PC-9 (cell line): Measurements from ENCODE around the gene SCCPDH. TPM values are rescaled to one million over a fixed set of nuclear protein-coding genes. Genes with fewer than 3 reads are reported as not detected.

ENCODE experiments used
- BruUV-seq: library from RNA; stranded (reverse); fragments of 400-500 nt; replicated peaks from 2 replicates; lab custom pipeline; 2021; lab: Mats Ljungman, UMichigan
- CTCF ChIA-PET: fragments of 300-600 bp; sonication (Branson Sonifier 250); formaldehyde crosslinking; loops from one replicate; lab custom pipeline; 2022; ENCODE audit warnings: antibody characterized with exemption; lab: Charles Lee
- POLR2A ChIA-PET: fragments of 300-600 bp; sonication (Branson Sonifier 250); formaldehyde crosslinking; loops from one replicate; lab custom pipeline; 2022; ENCODE audit warnings: antibody characterized with exemption; ENCODE audit not compliant: unreplicated experiment; lab: Charles Lee
- DNase-seq, 2 experiments: peaks; one replicate each; pipeline versions ENCODE4 v3.0.0 to v3.0.0-alpha.2; 2015 to 2022; ENCODE audit warnings: mixed read lengths in 1 of 2
- H2AFZ ChIP-seq: fragments of 200-600 bp; sonication (generic); 2 replicates; pipeline ENCODE4 v1.8.1; 2017; ENCODE audit warnings: antibody characterized with exemption
- H3F3A ChIP-seq: fragments of 200-600 bp; sonication (generic); 2 replicates; pipeline ENCODE4 v1.8.1; 2017; ENCODE audit warnings: antibody characterized with exemption, mild to moderate bottlenecking, low read depth; ENCODE audit not compliant: insufficient read depth
- H3K27ac ChIP-seq: fragments of 200-600 bp; sonication (generic); 2 replicates; pipeline ENCODE4 v1.6.1; 2016; ENCODE audit warnings: mixed run types
- H3K27me3 ChIP-seq: fragments of 200-600 bp; sonication (generic); 2 replicates; pipeline ENCODE4 v1.6.1; 2016; ENCODE audit warnings: low read depth, mixed run types; ENCODE audit not compliant: insufficient read depth
- H3K36me3 ChIP-seq: fragments of 200-600 bp; sonication (generic); 2 replicates; pipeline ENCODE4 v1.6.1; 2016; ENCODE audit warnings: low read depth, mixed run types
- H3K4me1 ChIP-seq: fragments of 200-600 bp; sonication (generic); replicated peaks from 2 replicates; pipeline ENCODE4 v1.6.1; 2016; ENCODE audit warnings: mixed run types; ENCODE audit not compliant: insufficient read depth
- H3K4me2 ChIP-seq: fragments of 200-600 bp; sonication (generic); 2 replicates; pipeline ENCODE4 v1.6.1; 2017; ENCODE audit warnings: mixed run types
- H3K4me3 ChIP-seq: fragments of 200-600 bp; sonication (generic); 2 replicates; pipeline ENCODE4 v1.6.1; 2016; ENCODE audit warnings: mixed run types
- H3K79me2 ChIP-seq: fragments of 200-600 bp; sonication (generic); 2 replicates; pipeline ENCODE4 v1.6.1; 2017; ENCODE audit warnings: low read depth, mixed run types
- H3K9me2 ChIP-seq: fragments of 200-600 bp; sonication (generic); 2 replicates; pipeline ENCODE4 v1.8.1; 2017; ENCODE audit warnings: mild to moderate bottlenecking; ENCODE audit not compliant: insufficient read depth
- H3K9me3 ChIP-seq: fragments of 200-600 bp; sonication (generic); 2 replicates; pipeline ENCODE4 v1.8.1; 2016; ENCODE audit warnings: low read depth; ENCODE audit not compliant: insufficient read depth
- H4K20me1 ChIP-seq: fragments of 200-600 bp; sonication (generic); 2 replicates; pipeline ENCODE4 v1.8.1; 2017; ENCODE audit not compliant: insufficient read depth
- CTCF ChIP-seq: fragments of 200-600 bp; sonication (generic); conservative IDR thresholded peaks from 2 replicates; pipeline ENCODE4 v1.6.1; 2017; ENCODE audit warnings: mixed run types, antibody characterized with exemption, mild to moderate bottlenecking, moderate library complexity
- EZH2 ChIP-seq: fragments of 200-600 bp; sonication (generic); IDR thresholded peaks from 2 replicates; pipeline ENCODE4 v1.8.0; 2017; ENCODE audit warnings: antibody characterized with exemption, low read depth
- intact Hi-C: fragments of 100-400 bp; cut with micrococcal nuclease; formaldehyde crosslinking; loops from one replicate; pipeline ENCODE4 v1.10.0; 2022; ENCODE audit not compliant: unreplicated experiment
- total RNA-seq: library from RNA; stranded (reverse); gene quantifications from 2 replicates; pipeline ENCODE4 v1.2.3, GENCODE V29; 2021

Gene SCCPDH
- total RNA-seq, 1 experiment from 2014 or later: 17.2 TPM

- DNase-seq: no peak
- H3K27me3 ChIP-seq: no peaks in the 10 kb centered on the region
- intact Hi-C loops: no loop called here
- H3K4me1 ChIP-seq: no peaks in the 10 kb centered on the region
- no peaks in the 10 kb centered on the region for H3K9me2 ChIP-seq
- ChIA-PET POLR2A (no interaction called here), CTCF (no interaction called here)
- H3K27ac ChIP-seq: no peak overlapping the region
- no peaks in the 10 kb centered on the region for H4K20me1 ChIP-seq
- no peak overlapping the region for H3K4me3 ChIP-seq
- BruUV-seq: no TSS peak
- no peaks in the 10 kb centered on the region for H3K9me3 ChIP-seq
- no peaks in the 10 kb centered on the region for H3K36me3 ChIP-seq
- H3F3A ChIP-seq: no peaks in the 10 kb centered on the region
- TF ChIP-seq EZH2 (no peak), CTCF (no peak)
- no peak overlapping the region for H3K4me2 ChIP-seq
- H2AFZ ChIP-seq: no peak overlapping the region
- H3K79me2 ChIP-seq: no peaks in the 10 kb centered on the region
These were observed 52.7 kb downstream of the SCCPDH start for GRCh38 chr1:246776923-246777322.

GRCh38 chr1:246778663-246779062 is 54.5 kb downstream of the SCCPDH start:
- no peak overlapping the region for H3K27ac ChIP-seq
- no peaks in the 10 kb centered on the region for H3K4me1 ChIP-seq
- H3K4me3 ChIP-seq: no peak overlapping the region
- DNase-seq: no peak
- CTCF ChIA-PET: no interaction called here
- intact Hi-C loops: no loop called here
- POLR2A ChIA-PET: no interaction called here
- H3K9me3 ChIP-seq: no peaks in the 10 kb centered on the region
- no TSS peak for BruUV-seq
- no peaks in the 10 kb centered on the region for H3K36me3 ChIP-seq
- H4K20me1 ChIP-seq: no peaks in the 10 kb centered on the region
- H3K9me2 ChIP-seq: no peaks in the 10 kb centered on the region
- H3F3A ChIP-seq: no peaks in the 10 kb centered on the region
- no peaks in the 10 kb centered on the region for H3K27me3 ChIP-seq
- no peak overlapping the region for H3K4me2 ChIP-seq
- TF ChIP-seq EZH2: no peak
- TF ChIP-seq CTCF: no peak
- H2AFZ ChIP-seq: no peak overlapping the region
- no peaks in the 10 kb centered on the region for H3K79me2 ChIP-seq

- Histone ChIP-seq H3K36me3 (no peaks in the 10 kb centered on the region), H3K27ac (no peak overlapping the region), H3F3A (no peaks in the 10 kb centered on the region), H3K27me3 (no peaks in the 10 kb centered on the region), H3K4me2 (no peak overlapping the region), H3K4me3 (no peak overlapping the region), H3K4me1 (no peaks in the 10 kb centered on the region), H3K79me2 (no peaks in the 10 kb centered on the region), H3K9me2 (no peaks in the 10 kb centered on the region), H2AFZ (no peak overlapping the region), H4K20me1 (no peaks in the 10 kb centered on the region), H3K9me3 (no peaks in the 10 kb centered on the region)
- ChIA-PET CTCF (no interaction called here), POLR2A (no interaction called here)
- no peak for DNase-seq
- BruUV-seq: no TSS peak
- TF ChIP-seq EZH2 (no peak), CTCF (no peak)
- intact Hi-C loops: no loop called here
These were observed 55.5 kb downstream of the SCCPDH start for GRCh38 chr1:246779561-246780175.
